Measurements from ENCODE around the gene FKBP7.

The FKBP7 gene

GRCh38 chr2:178513876-178514275, 35.5 kb upstream of the FKBP7 start:
- peak; percentile 22; the same call in 1 of the 3 replicates for ATAC-seq
- TF ChIP-seq TOX (CRISPR knock-in tag; IDR thresholded peaks at IDR 0.05; ENCODE audit: borderline replicate concordance) (no peak), CSRNP3 (CRISPR knock-in tag; IDR thresholded peaks at IDR 0.05) (no peak), ZFP3 (CRISPR knock-in tag; IDR thresholded peaks at IDR 0.05) (no peak), POU6F1 (CRISPR knock-in tag; IDR thresholded peaks at IDR 0.05; ENCODE audit: borderline replicate concordance, low read depth) (no peak), SNAI2 (CRISPR knock-in tag; IDR thresholded peaks at IDR 0.05) (no peak), OSR1 (CRISPR knock-in tag; IDR thresholded peaks at IDR 0.05) (no peak), ZFP30 (CRISPR knock-in tag; IDR thresholded peaks at IDR 0.05) (no peak), ZNF70 (CRISPR knock-in tag; IDR thresholded peaks at IDR 0.05) (no peak)

GRCh38 chr2:178512484-178512883, 34.1 kb upstream of the FKBP7 start:
- no peak for ATAC-seq
- TF ChIP-seq, protein P1, sequence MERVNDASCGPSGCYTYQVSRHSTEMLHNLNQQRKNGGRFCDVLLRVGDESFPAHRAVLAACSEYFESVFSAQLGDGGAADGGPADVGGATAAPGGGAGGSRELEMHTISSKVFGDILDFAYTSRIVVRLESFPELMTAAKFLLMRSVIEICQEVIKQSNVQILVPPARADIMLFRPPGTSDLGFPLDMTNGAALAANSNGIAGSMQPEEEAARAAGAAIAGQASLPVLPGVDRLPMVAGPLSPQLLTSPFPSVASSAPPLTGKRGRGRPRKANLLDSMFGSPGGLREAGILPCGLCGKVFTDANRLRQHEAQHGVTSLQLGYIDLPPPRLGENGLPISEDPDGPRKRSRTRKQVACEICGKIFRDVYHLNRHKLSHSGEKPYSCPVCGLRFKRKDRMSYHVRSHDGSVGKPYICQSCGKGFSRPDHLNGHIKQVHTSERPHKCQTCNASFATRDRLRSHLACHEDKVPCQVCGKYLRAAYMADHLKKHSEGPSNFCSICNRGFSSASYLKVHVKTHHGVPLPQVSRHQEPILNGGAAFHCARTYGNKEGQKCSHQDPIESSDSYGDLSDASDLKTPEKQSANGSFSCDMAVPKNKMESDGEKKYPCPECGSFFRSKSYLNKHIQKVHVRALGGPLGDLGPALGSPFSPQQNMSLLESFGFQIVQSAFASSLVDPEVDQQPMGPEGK (CRISPR knock-in tag; IDR thresholded peaks at IDR 0.05; ENCODE audit: borderline replicate concordance) = no peak
- TF ChIP-seq BACH2 (CRISPR knock-in tag; IDR thresholded peaks at IDR 0.05; ENCODE audit: borderline replicate concordance) (no peak), ZC3H10 (CRISPR knock-in tag; IDR thresholded peaks at IDR 0.05) (no peak), CSRNP3 (CRISPR knock-in tag; IDR thresholded peaks at IDR 0.05) (no peak), CSDC2 (CRISPR knock-in tag; IDR thresholded peaks at IDR 0.05) (no peak), OSR1 (CRISPR knock-in tag; IDR thresholded peaks at IDR 0.05) (no peak)

DNA sequence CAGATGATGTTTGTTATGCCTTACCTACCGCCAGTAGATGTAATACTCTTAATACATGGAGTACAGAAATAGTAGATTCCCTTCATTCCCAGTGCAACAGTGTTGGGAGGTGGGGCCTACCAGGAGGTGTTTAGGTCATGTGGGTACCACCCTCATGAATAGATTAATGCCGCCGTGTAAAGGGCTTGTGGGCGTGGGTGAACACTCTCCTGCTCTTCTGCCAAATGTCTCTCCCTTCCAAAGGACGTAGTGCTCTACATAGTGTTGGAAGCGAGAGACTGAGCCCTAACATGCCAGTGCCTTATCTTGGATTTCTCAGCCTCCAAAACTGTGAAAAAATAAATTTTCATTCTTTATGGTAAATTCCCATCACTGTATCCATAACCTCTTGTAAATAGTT, 32.0 kb upstream of the FKBP7 start:
- no peak for TF ChIP-seq ZC3H10 (CRISPR knock-in tag; IDR thresholded peaks at IDR 0.05)
- no peak for ATAC-seq

DNA sequence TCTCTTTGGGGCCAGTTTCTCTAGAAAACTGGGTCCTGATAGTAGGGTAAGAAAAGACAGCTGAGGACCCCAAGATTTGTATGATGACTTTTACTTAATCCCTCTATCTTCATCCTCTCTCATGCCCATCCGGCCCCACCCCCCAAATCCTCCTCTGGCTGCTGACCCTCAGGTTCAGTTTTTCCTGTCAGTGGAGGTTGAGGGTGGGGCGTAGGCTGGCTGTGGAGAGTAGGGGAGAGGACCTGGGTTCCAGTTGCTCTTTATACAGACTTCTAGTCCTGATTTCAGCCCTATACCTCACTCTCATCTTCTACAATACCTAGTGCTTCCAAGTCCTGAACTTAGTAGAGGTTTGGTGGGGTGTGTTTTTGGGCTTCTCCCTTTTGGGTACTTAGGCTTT, 30.2 kb upstream of the FKBP7 start:
- ATAC-seq = no peak
- TF ChIP-seq TSHZ2 (CRISPR knock-in tag; IDR thresholded peaks at IDR 0.05) = no peak
- TF ChIP-seq ESRRG (CRISPR knock-in tag; IDR thresholded peaks at IDR 0.05) = no peak
- no peak for TF ChIP-seq ZNF565 (CRISPR knock-in tag; conservative IDR thresholded peaks at IDR 0.05; ENCODE audit: low read depth)
- TF ChIP-seq CSDC2 (CRISPR knock-in tag; IDR thresholded peaks at IDR 0.05) = no peak

DNA sequence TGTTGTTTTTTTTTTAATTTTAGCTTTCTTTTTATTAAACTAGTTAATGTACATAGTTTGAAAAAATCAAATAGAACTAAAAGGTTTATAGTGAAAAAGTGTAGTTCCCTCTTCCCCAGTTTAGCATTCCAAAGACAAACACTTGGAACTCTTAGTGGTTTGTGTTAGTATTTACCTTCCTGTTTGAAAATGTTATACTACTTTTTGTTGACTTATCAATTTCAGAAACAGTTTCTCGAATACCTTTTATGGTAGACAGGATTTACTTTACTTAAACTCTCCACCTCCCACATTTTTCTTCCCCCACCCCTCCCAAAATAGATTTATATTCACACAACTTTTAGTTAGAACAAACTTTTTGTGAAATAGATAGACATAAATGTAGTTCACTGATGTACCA, 28.5 kb upstream of the FKBP7 start:
- no peak for ATAC-seq
- TF ChIP-seq ARNTL (CRISPR knock-in tag; IDR thresholded peaks at IDR 0.05; ENCODE audit: borderline replicate concordance, low read depth) (no peak), SNAI2 (CRISPR knock-in tag; IDR thresholded peaks at IDR 0.05) (no peak), TOX (CRISPR knock-in tag; IDR thresholded peaks at IDR 0.05; ENCODE audit: borderline replicate concordance) (no peak), OSR1 (CRISPR knock-in tag; IDR thresholded peaks at IDR 0.05) (no peak), ZFP3 (CRISPR knock-in tag; IDR thresholded peaks at IDR 0.05) (no peak), ZFP30 (CRISPR knock-in tag; IDR thresholded peaks at IDR 0.05) (no peak)
- TF ChIP-seq, protein P1 (CRISPR knock-in tag; IDR thresholded peaks at IDR 0.05; ENCODE audit: borderline replicate concordance) = no peak

Data from SK-N-SH treated with all-trans-retinoic acid at 6 μM for 48 hours (cell line).